ENCODE data around the gene SBF2. TPM values are rescaled to one million over a fixed set of nuclear protein-coding genes. Genes with fewer than 3 reads are reported as not detected.
"Not testable (repeated sequence)": the region's sequence is repeated elsewhere in the genome, so short reads cannot be mapped to it uniquely, and the experiment has no call there.

The SBF2 gene
- total RNA-seq, 4 donors from 2014 or later: 52.8 to 87.9 (median 62.4) TPM

DNA sequence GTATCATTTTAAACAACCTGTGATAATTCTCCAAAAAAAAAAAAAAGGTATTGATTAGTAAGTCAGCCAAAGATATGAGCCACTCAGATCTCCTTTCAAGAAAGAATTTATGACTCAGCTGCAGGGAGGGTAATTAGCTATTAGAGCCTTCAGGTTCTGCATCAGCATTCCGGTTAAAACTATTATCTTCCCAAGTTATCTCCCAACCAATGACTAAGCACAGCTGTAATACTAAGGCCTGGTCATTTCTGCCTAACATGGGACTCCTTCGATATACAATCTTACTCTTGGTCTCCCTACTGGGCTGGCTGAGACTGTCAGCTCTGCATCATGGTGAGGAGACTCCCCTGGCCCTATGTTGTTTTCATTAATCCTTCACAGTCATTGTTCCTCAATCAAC, 60.4 kb downstream of the SBF2 start:
- 53 to 95% methylated on average over 2 of the region's 2 CpGs for WGBS, 2 donors (ENCODE audit: low coverage in 1 of 2)
- Histone ChIP-seq H3K27ac (no peak overlapping the region), H3K9me3 (no peaks in the 10 kb centered on the region), H3K27me3 (no peaks in the 10 kb centered on the region), H3K36me3 (no peaks in the 10 kb centered on the region), H3K4me1 (peaks cover 0 to 4% (median 0%) of the 10 kb centered on the region in 3 donors), H3K4me3 (no peak overlapping the region)
- ATAC-seq: no peak
- no peak for TF ChIP-seq POLR2A (IDR thresholded peaks at IDR 0.05)
- TF ChIP-seq EP300 (IDR thresholded peaks at IDR 0.05): no peak
- no peak for TF ChIP-seq POLR2AphosphoS5 (IDR thresholded peaks at IDR 0.05)
- TF ChIP-seq, protein P1, sequence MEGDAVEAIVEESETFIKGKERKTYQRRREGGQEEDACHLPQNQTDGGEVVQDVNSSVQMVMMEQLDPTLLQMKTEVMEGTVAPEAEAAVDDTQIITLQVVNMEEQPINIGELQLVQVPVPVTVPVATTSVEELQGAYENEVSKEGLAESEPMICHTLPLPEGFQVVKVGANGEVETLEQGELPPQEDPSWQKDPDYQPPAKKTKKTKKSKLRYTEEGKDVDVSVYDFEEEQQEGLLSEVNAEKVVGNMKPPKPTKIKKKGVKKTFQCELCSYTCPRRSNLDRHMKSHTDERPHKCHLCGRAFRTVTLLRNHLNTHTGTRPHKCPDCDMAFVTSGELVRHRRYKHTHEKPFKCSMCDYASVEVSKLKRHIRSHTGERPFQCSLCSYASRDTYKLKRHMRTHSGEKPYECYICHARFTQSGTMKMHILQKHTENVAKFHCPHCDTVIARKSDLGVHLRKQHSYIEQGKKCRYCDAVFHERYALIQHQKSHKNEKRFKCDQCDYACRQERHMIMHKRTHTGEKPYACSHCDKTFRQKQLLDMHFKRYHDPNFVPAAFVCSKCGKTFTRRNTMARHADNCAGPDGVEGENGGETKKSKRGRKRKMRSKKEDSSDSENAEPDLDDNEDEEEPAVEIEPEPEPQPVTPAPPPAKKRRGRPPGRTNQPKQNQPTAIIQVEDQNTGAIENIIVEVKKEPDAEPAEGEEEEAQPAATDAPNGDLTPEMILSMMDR (IDR thresholded peaks at IDR 0.05): no peak

DNA sequence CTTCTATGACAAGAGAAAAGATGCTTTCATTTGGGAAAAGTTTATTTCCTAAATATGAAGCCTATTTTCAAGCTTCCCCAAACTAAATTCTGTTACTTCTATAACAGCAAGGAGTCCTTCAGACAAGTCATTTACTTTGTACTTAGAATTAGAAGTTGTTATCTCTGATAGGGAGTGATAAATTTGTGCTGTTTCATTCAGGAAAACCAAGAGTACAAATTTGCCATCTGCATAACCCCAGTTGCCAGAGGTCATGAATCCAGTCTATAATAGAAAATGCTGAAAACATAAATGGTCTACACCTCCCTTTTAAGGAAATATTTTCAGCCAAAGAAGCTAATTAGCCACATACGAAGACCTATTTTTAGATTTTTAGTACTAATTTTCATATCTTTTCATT, 61.3 kb downstream of the SBF2 start:
- no peak for ATAC-seq
- Histone ChIP-seq H3K9me3 (no peaks in the 10 kb centered on the region), H3K27me3 (no peaks in the 10 kb centered on the region), H3K4me1 (peaks cover 0 to 4% (median 0%) of the 10 kb centered on the region in 3 donors), H3K4me3 (no peak overlapping the region), H3K36me3 (no peaks in the 10 kb centered on the region), H3K27ac (no peak overlapping the region)
- no peak for TF ChIP-seq POLR2A (IDR thresholded peaks at IDR 0.05)
- TF ChIP-seq, protein P1 (IDR thresholded peaks at IDR 0.05): no peak
- no peak for TF ChIP-seq POLR2AphosphoS5 (IDR thresholded peaks at IDR 0.05)
- TF ChIP-seq EP300 (IDR thresholded peaks at IDR 0.05): no peak
- WGBS, 2 donors (ENCODE audit: low coverage in 1 of 2): 82 to 100% methylated on average over 1 of the region's 1 CpG

DNA sequence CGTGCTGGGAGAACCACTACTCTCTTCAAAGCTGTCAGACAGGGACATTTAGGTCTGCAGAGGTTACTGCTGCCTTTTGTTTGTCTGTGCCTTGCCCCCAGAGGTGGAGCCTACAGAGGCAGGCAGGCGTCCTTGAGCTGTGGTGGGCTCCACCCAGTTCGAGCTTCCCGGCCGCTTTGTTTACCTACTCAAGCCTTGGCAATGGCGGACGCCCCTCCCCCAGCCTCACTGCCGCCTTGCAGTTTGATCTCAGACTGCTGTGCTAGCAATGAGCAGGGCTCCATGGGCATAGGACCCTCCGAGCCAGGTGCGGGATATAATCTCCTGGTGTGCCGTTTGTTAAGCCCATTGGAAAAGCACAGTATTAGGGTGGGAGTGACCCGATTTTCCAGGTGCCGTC, 62.2 kb downstream of the SBF2 start:
- H3K4me1 ChIP-seq, H3K27ac ChIP-seq, H3K9me3 ChIP-seq, H3K36me3 ChIP-seq, ATAC-seq, H3K27me3 ChIP-seq, H3K4me3 ChIP-seq: not testable (repeated sequence)
- no CpG with 5 or more reads among the region's 13 CpGs for WGBS, 2 donors (ENCODE audit: low coverage in 1 of 2)

DNA sequence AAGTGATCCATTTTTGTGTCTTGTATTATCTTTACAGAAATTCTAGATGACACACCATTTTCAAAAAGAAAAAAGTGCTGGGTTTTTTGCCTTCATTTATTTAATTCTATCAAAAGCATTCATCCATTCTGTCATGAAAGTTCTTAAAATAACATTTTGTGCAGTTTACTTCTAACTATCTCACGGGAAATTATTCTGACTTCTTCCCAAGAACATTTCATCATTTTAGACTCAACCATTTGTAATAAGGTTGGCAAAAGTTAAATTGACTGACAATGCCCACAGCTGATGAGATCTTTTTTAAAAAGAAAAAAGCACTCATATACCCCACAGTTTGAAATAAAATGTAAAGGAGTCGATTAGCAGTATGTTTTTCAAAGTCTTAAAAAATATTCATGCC, 68.5 kb downstream of the SBF2 start:
- WGBS, 2 donors (ENCODE audit: low coverage in 1 of 2): 16 to 42% methylated on average over 2 of the region's 2 CpGs
- Histone ChIP-seq H3K36me3 (no peaks in the 10 kb centered on the region), H3K27me3 (no peaks in the 10 kb centered on the region), H3K9me3 (no peaks in the 10 kb centered on the region), H3K27ac (peak overlapping the region in 1 of 4 donors; percentile 32), H3K4me1 (peaks cover 0 to 18% (median 0%) of the 10 kb centered on the region in 3 donors), H3K4me3 (no peak overlapping the region)
- ATAC-seq: peak; percentile 57
- TF ChIP-seq EP300 (IDR thresholded peaks at IDR 0.05): no peak
- peak; percentile 11 for TF ChIP-seq POLR2AphosphoS5 (IDR thresholded peaks at IDR 0.05)
- TF ChIP-seq, protein P1 (IDR thresholded peaks at IDR 0.05): no peak

DNA sequence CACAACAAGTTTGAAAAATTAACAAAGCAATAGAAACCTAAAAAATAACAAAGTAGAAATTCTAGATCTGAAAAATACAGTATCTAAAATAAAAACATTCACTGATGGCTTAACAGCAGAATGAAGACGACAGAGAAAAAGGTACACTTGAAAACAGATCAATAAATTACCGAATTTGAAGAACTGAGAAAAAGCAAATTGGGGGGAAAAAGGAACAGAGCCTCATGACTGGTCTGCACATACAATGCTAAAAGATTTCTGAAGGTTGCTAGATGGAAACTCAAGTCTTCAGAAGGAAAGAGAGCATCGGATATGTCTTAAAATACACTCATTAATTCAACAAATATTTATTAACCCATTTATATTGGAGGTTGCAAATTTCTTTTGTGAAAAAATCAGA, 71.6 kb downstream of the SBF2 start:
- Histone ChIP-seq H3K36me3 (no peaks in the 10 kb centered on the region), H3K4me3 (no peak overlapping the region), H3K27me3 (no peaks in the 10 kb centered on the region), H3K27ac (no peak overlapping the region), H3K9me3 (no peaks in the 10 kb centered on the region), H3K4me1 (peaks cover 0 to 18% (median 0%) of the 10 kb centered on the region in 3 donors)
- no peak for ATAC-seq
- TF ChIP-seq, protein P1 (IDR thresholded peaks at IDR 0.05): no peak
- TF ChIP-seq POLR2A (IDR thresholded peaks at IDR 0.05): no peak
- TF ChIP-seq EP300 (IDR thresholded peaks at IDR 0.05): no peak
- TF ChIP-seq POLR2AphosphoS5 (IDR thresholded peaks at IDR 0.05): no peak
- 83 to 89% methylated on average over 2 to 3 of the region's 3 CpGs for WGBS, 2 donors (ENCODE audit: low coverage in 1 of 2)

All from gastroesophageal sphincter (tissue), 4 donors.